HEK293 (cell line): Measurements from ENCODE around the gene ARL15.

Source experiments
- CTCF ChIP-seq: fragments of 450-650 bp; formaldehyde crosslinking; IDR thresholded peaks from 2 replicates; pipeline ENCODE4 v1.5.1; 2016; ENCODE audit warnings: missing biosample characterization, missing genetic modification characterization
- MZF1 ChIP-seq: fragments of 450-650 bp; formaldehyde crosslinking; IDR thresholded peaks from 2 replicates; pipeline ENCODE4 v1.5.1; 2017; ENCODE audit warnings: missing biosample characterization, missing genetic modification characterization, borderline replicate concordance
- TSHZ1 ChIP-seq: fragments of 450-650 bp; formaldehyde crosslinking; IDR thresholded peaks from 2 replicates; pipeline ENCODE4 v1.5.1; 2016; ENCODE audit warnings: missing biosample characterization, missing genetic modification characterization, borderline replicate concordance
- ZEB2 ChIP-seq: fragments of 450-650 bp; formaldehyde crosslinking; IDR thresholded peaks from 2 replicates; pipeline ENCODE4 v1.5.1; 2016; ENCODE audit warnings: missing biosample characterization, missing genetic modification characterization
- ZNF174 ChIP-seq: fragments of 450-650 bp; formaldehyde crosslinking; IDR thresholded peaks from 2 replicates; pipeline ENCODE4 v1.5.0; 2017; ENCODE audit warnings: missing biosample characterization, mild to moderate bottlenecking, missing genetic modification characterization
- ZNF423 ChIP-seq: fragments of 450-650 bp; formaldehyde crosslinking; IDR thresholded peaks from 2 replicates; pipeline ENCODE4 v1.5.1; 2016; ENCODE audit warnings: missing biosample characterization, missing genetic modification characterization
- ZNF791 ChIP-seq: fragments of 450-650 bp; formaldehyde crosslinking; IDR thresholded peaks from 2 replicates; pipeline ENCODE4 v1.5.1; 2016; ENCODE audit warnings: missing biosample characterization, missing genetic modification characterization
- ZNF792 ChIP-seq: fragments of 450-650 bp; formaldehyde crosslinking; IDR thresholded peaks from 2 replicates; pipeline ENCODE4 v1.5.1; 2016; ENCODE audit warnings: missing biosample characterization, missing genetic modification characterization
- ZSCAN23 ChIP-seq: fragments of 450-650 bp; formaldehyde crosslinking; IDR thresholded peaks from 2 replicates; pipeline ENCODE4 v1.5.1; 2016; ENCODE audit warnings: missing biosample characterization, missing genetic modification characterization

GRCh38 chr5:53884844-53885243, 425.5 kb downstream of the ARL15 start:
- TF ChIP-seq ZSCAN23 (tag by site-specific recombination) (no peak), ZNF423 (no peak), CTCF (tag by site-specific recombination) (no peak), ZEB2 (tag by site-specific recombination) (no peak), MZF1 (tag by site-specific recombination) (no peak), ZNF174 (tag by site-specific recombination) (no peak), TSHZ1 (no peak), ZNF791 (no peak), ZNF792 (tag by site-specific recombination) (no peak)
